Esophagus squamous epithelium (tissue), 4 donors: ENCODE measurements around the gene C12orf57.

ENCODE experiments used
- CTCF ChIP-seq, 6 experiments: fragments of 450-650 bp in 4 of 6; fragments of 200-600 bp in 2 of 6; sonication (generic) in 2 of 6; IDR thresholded peaks; one replicate each; pipeline ENCODE4 v1.5.1; 2016 to 2019; ENCODE audit warnings: antibody characterized with exemption in 6 of 6, mild to moderate bottlenecking in 4 of 6, moderate library complexity in 4 of 6
- POLR2A ChIP-seq, 4 donors: fragments of 450-650 bp; IDR thresholded peaks; one replicate each; pipeline ENCODE4 v1.6.1; 2017; ENCODE audit warnings: antibody characterized with exemption in 4 of 4, mild to moderate bottlenecking in 4 of 4, moderate library complexity in 3 of 4

GRCh38 chr12:6945613-6946012 lies 1.8 kb downstream of the C12orf57 start:
- no peak for TF ChIP-seq CTCF (IDR thresholded peaks at IDR 0.05)
- no peak for TF ChIP-seq POLR2A (IDR thresholded peaks at IDR 0.05)
